ENCODE results near the gene KIF3B. TPM values are rescaled to one million over a fixed set of nuclear protein-coding genes. Genes with fewer than 3 reads are reported as not detected.
A peak's percentile ranks its signal among the peaks of the same experiment; 100 is the strongest.

KIF3B gene
- total and polyA plus RNA-seq, 10 of the 15 experiments (the other 5 are each of a cell fraction or from before 2014, with no cell fraction given): 7.4 to 37.3 (median 25.9) TPM

GRCh38 chr20:32358883-32359632 is 81.6 kb downstream of the KIF3B start (continued):
- TF ChIP-seq CTCF (IDR thresholded peaks at IDR 0.05 in 2 of 3, conservative IDR thresholded peaks at IDR 0.05 in 1 of 3; ENCODE audit: control insufficient read depth in 2 of 3, extremely low read depth in 1 of 3, insufficient read depth in 1 of 3, low read depth in 3 of 3, low read length in 3 of 3): no peak
- TF ChIP-seq HCFC1 (IDR thresholded peaks at IDR 0.05; ENCODE audit: low read length): no peak
- TF ChIP-seq CUX1 (IDR thresholded peaks at IDR 0.05; ENCODE audit: insufficient replicate concordance, low read depth, low read length): no peak
- TF ChIP-seq SMARCA5 (IDR thresholded peaks at IDR 0.05): 0 out of 2 replicates have a peak, but pooled peaks have one; percentile 31
- TF ChIP-seq EP300 (IDR thresholded peaks at IDR 0.05; ENCODE audit: borderline replicate concordance in 1 of 2, control insufficient read depth in 1 of 2, low read depth in 2 of 2, low read length in 2 of 2): no peak
- TF ChIP-seq BRCA1 (IDR thresholded peaks at IDR 0.05; ENCODE audit: low read depth, low read length): no peak
- TF ChIP-seq MTA3 (IDR thresholded peaks at IDR 0.05; ENCODE audit: borderline replicate concordance, low read length): peak; percentile 39; the same call in 1 of the 2 replicates
- TF ChIP-seq PAX8 (IDR thresholded peaks at IDR 0.05): no peak
- no peak for TF ChIP-seq NRF1 (conservative IDR thresholded peaks at IDR 0.05; ENCODE audit: low read depth, low read length)
